Tibial nerve (tissue), 4 donors: Measurements from ENCODE around the gene STRA8.

Source experiments
- CTCF ChIP-seq, 5 experiments: fragments of 200-600 bp in 3 of 5; fragments of 450-650 bp in 2 of 5; sonication (generic) in 3 of 5; IDR thresholded peaks; one replicate each; pipeline ENCODE4 v1.5.1; 2016 to 2019; ENCODE audit warnings: antibody characterized with exemption in 5 of 5, mild to moderate bottlenecking in 3 of 5, moderate library complexity in 2 of 5
- EP300 ChIP-seq, 2 donors: sonication (generic); formaldehyde crosslinking; IDR thresholded peaks; one replicate each; pipeline ENCODE4 v1.6.1; 2017; ENCODE audit warnings: antibody characterized with exemption in 2 of 2, mild to moderate bottlenecking in 1 of 2
- POLR2A ChIP-seq, 2 donors: fragments of 450-650 bp; IDR thresholded peaks; one replicate each; pipeline ENCODE4 v1.6.1; 2017; ENCODE audit warnings: antibody characterized with exemption in 2 of 2, mild to moderate bottlenecking in 2 of 2, moderate library complexity in 2 of 2

- TF ChIP-seq POLR2A (IDR thresholded peaks at IDR 0.05) (no peak), CTCF (IDR thresholded peaks at IDR 0.05) (no peak), EP300 (IDR thresholded peaks at IDR 0.05) (no peak)
These were observed 3.1 kb downstream of the STRA8 start for GRCh38 chr7:135236727-135237126.
